ENCODE results near the gene RREB1.

The RREB1 gene

GRCh38 chr6:7163661-7164071 lies 55.9 kb downstream of the RREB1 start:
- no peak for DNase-seq (ENCODE audit: low read depth in 2 of 2)

GRCh38 chr6:7164536-7165001 lies 56.8 kb downstream of the RREB1 start:
- no peak for DNase-seq (ENCODE audit: low read depth in 2 of 2)

DNA sequence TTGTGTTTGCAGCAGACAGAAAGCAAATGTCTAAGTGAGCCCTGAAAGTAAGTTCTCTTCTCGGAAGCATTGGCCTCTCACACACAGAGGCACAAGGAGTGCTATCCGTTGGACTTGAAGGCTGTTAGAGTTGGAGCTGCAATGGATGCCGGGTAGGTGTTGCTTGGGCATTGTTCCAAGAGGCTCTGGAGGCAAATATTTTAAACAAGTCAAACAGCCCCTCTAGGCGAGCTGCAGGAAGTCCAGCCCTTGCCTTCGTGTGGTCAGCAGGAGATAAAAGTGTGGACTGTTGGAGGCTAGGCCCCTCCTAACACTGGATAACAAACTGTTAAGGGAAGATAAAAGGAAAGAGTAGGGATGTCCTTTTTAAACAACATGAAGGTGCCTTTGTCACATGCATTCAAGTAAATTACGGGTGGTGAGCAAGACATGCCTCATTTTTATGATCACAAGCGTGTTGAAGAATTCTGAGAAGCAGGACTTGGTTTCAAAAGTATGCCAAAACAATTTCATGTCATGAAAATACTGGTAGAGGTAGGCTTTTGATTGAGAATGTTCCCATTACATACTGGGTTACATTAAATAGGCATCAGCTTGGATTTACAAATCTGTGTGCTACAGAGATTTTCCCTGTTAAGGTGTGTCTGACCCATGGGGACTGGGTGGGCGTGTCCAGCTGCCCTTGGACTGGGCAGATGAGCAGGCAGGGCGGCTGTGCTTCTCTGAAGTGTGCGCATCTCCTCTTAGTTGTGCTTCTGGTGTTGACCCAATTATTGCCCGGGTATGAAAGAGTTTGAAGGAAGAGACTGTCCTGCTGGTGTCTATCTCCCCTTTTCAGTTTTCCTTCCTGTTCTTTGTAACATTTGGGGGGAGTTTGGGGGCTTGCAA lies 57.5 kb downstream of the RREB1 start:
- DNase-seq (ENCODE audit: low read depth in 2 of 2), result no peak

GRCh38 chr6:7165890-7166267 lies 58.1 kb downstream of the RREB1 start:
- DNase-seq (ENCODE audit: low read depth in 2 of 2), result no peak

DNA sequence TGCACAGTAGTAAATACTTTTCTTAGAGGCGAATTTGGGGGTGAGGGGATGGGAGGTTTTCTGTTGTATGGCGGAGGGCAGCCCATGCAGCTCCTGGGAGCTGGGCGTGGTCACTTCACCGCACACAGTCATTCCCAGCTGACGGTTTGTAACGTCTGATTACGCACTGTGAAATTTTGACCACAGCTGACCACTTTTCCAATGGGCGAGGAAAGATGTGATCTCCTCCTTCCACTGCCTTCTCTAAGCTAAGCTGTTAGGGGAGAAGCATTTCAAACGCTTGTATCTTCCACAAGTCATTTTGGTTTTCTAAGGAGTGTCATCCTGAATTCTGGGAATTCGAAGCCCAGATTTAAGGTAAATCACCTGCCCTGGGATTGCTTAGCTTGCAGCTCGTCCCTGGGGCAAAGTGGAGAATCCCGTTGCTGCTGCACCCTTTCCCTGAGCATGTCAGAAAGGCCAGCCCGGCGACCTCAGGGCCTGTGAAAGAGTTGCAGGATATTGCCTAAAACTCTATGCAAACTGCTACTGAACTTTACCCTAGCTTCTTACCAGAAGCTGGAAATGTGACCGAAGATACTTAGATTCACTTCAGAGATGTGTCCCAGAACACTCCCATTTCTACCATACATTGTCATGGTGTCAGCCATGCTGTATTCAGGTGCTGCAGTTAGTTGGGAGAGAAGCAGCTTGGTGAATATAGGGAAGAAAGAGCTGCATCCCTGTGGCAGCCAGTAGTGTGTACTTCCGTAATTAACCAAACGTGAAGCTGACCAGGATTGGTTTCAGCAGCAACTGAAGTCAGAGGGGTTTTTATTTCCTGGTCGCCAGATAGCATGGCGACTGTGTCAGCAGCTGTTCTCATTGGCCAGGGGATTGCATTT lies 58.9 kb downstream of the RREB1 start:
- no peak for DNase-seq (ENCODE audit: low read depth in 2 of 2)

DNA sequence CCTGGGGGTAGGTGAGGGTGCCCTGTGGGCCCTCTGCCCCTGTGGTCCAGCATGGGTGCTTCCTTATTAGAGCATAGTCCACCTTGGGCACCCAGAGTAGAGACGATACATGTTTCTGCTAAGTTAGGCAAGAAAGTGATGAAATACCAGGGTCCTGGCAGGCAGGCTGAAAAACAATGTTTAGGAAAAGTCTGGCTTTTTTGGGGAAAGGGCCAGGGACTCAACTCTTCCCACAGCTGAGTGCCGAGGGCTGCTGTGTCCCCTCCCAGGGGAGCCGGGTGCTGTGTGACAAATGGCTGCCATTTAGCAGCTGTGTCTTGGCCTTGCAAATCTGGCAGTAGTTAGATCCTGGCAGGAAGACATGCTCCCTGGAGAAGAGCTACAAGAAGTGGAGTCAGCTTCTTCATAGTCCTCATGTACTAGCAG lies 61.5 kb downstream of the RREB1 start:
- DNase-seq (ENCODE audit: low read depth in 2 of 2), result no peak

DNA sequence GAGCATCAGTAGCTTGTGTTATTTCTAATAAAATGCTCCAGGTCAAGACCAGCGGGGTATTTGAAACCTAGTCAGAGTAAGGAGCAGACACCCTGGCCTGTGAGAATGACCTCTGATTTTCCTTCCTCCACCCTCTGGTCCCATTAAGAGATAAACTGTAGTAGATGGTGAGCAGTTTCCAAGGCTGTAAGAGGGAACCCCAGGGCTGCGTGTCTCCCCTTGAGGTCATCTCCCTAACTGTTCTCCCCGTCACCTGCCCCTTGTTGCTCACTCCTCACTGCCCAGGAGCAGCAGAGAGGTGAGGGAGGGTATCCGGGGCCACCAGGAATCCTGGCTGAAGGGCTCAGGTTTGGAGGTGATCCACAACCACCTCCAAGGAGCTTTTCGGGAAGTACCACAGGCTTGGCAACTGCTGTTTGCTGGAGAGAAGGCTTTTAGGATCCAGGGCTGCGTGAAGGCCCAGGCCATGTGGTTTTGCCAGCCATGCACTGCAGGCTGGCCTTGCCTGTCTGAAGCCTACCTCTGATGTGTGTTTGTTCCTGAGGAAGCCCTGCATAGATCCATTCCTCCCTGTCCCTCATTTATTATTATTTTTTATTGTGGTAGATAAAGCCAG lies 62.5 kb downstream of the RREB1 start:
- DNase-seq (ENCODE audit: low read depth in 2 of 2), result no peak

DNA sequence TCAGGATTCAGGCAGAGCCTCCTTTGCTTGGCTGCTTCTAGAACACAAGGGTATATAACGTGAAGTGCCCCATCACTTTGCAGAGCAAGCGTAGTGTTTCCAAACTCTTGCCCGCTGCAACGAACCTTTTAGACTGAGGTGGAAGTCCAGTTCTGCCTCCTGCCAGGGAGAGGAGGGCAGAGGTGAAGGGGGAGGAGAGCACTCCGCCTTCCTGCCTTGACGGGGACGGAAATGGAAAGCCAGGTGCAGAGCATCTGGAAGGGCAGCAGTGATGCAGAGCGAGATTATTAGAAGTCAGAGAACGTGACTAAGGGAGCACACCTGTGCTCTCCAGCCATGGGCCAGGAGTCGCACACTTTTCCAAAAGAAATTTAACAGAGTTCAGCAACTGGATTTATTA lies 63.4 kb downstream of the RREB1 start:
- no peak for DNase-seq (ENCODE audit: low read depth in 2 of 2)

- DNase-seq (ENCODE audit: low read depth in 2 of 2), result no peak
Measured at GRCh38 chr6:7171733-7172132, 64.0 kb downstream of the RREB1 start.

GRCh38 chr6:7172649-7173048 lies 64.9 kb downstream of the RREB1 start:
- DNase-seq (ENCODE audit: low read depth in 2 of 2), result no peak

DNA sequence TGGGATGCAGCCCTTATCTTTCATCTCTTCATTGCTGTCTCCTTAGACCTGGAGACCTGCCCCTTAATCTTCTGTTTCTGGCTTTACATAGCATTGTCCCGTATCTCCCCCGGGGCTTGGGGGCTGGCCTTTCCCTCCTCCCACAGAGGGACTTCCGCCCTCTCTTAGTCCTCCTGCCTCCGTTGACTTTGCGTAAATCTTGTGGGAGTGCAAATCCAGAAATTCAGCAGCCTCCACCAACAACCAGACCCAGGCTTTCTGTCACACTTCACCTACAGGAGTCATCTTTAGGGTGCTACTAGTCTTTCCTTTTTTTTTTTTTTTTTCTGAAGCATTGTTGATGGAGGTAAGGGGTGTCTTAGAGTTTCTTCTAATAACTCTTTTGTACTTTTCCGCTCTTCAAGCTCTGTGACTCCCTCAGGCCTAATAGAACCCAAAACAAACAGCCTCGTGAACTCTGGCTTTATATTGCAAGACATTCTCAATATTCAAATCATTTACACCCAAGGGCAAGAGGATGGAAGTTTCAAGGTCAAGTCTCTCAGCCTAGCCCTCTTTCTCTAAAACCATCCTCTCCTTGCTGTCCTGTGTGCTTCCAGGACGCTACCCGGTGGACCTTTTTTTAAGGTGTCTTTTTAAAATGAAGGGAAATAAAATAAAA lies 66.2 kb downstream of the RREB1 start:
- no peak for DNase-seq (ENCODE audit: low read depth in 2 of 2)

- DNase-seq (ENCODE audit: low read depth in 2 of 2), result no peak
Measured at GRCh38 chr6:7175462-7175861, 67.7 kb downstream of the RREB1 start.

DNA sequence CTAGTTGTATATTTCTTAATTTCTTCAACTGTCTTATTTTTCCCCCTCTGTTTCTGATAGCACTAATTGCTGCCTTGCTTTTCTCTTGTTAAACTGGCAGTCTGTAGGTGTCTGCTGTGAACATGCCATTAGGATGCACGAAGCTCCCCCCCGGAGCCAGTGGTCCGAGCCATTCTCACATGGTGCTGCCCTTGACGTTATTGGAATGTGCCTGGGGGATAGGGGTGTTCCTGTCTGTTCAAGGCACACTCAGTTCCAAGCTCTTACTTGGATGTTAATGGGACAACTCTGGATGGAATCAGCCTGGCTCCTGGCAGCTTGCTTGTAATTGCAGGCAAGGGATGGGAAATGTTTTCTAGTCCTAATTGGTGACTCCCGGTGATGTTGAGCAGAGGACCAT lies 68.4 kb downstream of the RREB1 start:
- no peak for DNase-seq (ENCODE audit: low read depth in 2 of 2)

GRCh38 chr6:7178280-7178679 lies 70.5 kb downstream of the RREB1 start:
- DNase-seq (ENCODE audit: low read depth in 2 of 2), result no peak

DNA sequence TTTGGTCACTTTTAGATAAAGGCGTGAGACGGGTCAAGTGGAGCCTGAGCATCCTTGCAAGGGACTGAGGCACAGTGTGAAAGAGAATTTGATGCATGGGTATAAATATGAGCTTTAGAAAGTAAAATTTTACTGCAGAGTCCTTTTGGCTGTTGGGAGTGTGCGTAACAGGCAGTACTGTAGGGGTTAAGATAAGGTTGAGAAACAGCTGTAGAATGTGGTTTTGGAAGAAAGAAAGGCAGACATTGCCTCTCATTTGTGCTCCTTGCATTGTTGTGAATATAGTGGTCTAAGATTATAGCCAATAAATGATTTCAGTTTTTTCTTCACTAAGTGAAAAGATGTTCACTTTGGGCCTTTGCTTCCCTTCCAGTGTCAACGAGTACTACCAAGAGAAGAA lies 73.0 kb downstream of the RREB1 start:
- no peak for DNase-seq (ENCODE audit: low read depth in 2 of 2)

DNA sequence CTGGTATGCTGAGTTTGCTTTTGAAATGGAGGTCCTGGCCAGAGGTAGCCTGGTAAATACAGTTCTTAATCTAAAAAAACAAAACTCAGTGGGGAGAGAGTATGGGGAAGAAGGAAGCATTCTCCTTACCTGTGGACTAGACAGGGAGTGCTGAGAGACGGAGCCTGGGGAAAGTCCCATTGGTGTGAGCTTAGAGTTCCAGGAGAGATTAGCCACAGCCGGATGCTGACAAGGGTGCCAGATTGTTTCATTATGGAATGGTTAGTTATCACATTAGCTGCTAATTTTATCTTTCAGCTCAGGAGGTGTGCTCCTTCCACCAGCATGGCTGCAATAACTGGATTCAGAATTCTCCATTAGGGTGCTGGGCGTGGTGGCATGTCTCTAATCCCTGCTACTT lies 75.9 kb downstream of the RREB1 start:
- DNase-seq (ENCODE audit: low read depth in 2 of 2), result no peak

DNA sequence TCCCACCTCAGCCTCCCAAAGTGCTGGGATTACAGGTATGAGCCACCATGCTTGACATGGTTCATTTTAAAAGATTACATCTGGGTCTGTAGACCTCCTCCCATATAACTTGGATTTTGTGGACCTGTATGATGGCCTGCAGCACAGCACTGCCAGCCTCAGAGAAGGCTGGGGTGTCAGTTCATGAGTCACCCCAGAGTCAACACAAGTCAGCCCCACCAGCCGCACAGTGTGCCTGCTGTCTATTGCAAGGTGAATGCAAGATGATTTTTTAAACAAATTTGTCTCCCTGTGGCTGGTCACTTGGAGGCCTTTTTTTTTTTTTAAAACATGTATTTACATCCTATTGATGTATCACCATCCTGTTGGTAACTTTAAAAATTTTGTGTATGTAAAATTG lies 76.7 kb downstream of the RREB1 start:
- no peak for DNase-seq (ENCODE audit: low read depth in 2 of 2)

- no peak for DNase-seq (ENCODE audit: low read depth in 2 of 2)
Measured at GRCh38 chr6:7185561-7185960, 77.8 kb downstream of the RREB1 start.

GRCh38 chr6:7188492-7188891 lies 80.7 kb downstream of the RREB1 start:
- DNase-seq (ENCODE audit: low read depth in 2 of 2), result no peak

- DNase-seq (ENCODE audit: low read depth in 2 of 2), result no peak
Measured at GRCh38 chr6:7189101-7189758, 81.5 kb downstream of the RREB1 start.

DNA sequence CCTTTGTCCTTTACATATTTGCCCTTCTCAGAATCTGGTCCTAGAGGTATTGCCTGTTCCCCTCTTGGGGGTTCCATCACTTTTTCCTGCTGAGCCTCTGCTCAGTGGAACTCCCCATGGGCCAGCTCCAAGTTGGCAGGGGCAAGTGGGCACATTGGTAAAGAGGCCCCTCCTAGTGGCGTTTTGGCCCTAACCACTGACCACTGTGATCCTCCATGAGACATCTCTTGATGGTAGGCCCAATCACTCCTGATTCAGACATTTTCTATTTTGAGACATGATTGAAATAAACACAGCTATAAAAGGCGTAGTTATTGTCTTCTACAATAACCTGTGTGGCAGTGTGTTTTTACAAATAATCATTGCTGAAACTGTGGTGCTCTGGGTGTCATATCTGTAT lies 83.0 kb downstream of the RREB1 start:
- DNase-seq (ENCODE audit: low read depth in 2 of 2), result no peak
